Measurements from ENCODE around the gene PTX4.

DNA sequence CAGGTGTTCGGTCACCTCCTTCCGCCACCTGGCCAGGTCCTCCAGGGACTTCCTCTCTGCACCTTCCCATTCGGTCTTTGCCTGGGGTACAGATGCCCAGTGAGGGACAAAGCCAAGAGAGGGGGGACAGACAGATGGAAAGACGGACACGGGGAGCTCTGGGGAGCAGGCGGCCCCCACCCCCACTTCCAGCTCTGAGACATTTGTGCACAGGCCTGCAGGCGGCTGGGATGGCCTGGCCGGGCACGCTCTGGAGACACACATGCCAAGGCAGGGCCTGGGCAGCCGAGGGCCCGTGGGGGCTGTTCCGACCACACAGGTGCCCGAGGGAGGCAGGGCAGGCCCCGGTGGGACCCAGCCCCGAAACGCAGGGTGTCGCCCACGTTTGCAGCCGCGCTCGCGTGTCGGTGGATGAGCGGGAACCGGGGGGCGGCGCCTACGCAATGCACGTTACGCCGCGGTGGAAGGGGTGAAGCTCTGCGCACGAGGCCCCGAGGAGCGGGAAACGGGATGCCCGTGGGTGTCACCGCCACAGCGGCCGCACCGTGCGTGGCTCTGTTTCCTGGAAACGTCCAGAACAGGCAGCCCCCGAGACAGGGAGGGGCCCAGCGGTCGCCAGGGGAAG lies 51.9 kb downstream of the PTX4 start:
- TF ChIP-seq, protein P1, sequence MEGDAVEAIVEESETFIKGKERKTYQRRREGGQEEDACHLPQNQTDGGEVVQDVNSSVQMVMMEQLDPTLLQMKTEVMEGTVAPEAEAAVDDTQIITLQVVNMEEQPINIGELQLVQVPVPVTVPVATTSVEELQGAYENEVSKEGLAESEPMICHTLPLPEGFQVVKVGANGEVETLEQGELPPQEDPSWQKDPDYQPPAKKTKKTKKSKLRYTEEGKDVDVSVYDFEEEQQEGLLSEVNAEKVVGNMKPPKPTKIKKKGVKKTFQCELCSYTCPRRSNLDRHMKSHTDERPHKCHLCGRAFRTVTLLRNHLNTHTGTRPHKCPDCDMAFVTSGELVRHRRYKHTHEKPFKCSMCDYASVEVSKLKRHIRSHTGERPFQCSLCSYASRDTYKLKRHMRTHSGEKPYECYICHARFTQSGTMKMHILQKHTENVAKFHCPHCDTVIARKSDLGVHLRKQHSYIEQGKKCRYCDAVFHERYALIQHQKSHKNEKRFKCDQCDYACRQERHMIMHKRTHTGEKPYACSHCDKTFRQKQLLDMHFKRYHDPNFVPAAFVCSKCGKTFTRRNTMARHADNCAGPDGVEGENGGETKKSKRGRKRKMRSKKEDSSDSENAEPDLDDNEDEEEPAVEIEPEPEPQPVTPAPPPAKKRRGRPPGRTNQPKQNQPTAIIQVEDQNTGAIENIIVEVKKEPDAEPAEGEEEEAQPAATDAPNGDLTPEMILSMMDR (conservative IDR thresholded peaks at IDR 0.05; ENCODE audit: low read depth in 2 of 2): no peak
- TF ChIP-seq, protein P2, sequence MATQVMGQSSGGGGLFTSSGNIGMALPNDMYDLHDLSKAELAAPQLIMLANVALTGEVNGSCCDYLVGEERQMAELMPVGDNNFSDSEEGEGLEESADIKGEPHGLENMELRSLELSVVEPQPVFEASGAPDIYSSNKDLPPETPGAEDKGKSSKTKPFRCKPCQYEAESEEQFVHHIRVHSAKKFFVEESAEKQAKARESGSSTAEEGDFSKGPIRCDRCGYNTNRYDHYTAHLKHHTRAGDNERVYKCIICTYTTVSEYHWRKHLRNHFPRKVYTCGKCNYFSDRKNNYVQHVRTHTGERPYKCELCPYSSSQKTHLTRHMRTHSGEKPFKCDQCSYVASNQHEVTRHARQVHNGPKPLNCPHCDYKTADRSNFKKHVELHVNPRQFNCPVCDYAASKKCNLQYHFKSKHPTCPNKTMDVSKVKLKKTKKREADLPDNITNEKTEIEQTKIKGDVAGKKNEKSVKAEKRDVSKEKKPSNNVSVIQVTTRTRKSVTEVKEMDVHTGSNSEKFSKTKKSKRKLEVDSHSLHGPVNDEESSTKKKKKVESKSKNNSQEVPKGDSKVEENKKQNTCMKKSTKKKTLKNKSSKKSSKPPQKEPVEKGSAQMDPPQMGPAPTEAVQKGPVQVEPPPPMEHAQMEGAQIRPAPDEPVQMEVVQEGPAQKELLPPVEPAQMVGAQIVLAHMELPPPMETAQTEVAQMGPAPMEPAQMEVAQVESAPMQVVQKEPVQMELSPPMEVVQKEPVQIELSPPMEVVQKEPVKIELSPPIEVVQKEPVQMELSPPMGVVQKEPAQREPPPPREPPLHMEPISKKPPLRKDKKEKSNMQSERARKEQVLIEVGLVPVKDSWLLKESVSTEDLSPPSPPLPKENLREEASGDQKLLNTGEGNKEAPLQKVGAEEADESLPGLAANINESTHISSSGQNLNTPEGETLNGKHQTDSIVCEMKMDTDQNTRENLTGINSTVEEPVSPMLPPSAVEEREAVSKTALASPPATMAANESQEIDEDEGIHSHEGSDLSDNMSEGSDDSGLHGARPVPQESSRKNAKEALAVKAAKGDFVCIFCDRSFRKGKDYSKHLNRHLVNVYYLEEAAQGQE (IDR thresholded peaks at IDR 0.05; ENCODE audit: unreplicated experiment): no peak
- TF ChIP-seq CREB1 (CRISPR knock-in tag; IDR thresholded peaks at IDR 0.05; ENCODE audit: low read depth) (no peak), POLR2AphosphoS5 (IDR thresholded peaks at IDR 0.05; ENCODE audit: low read depth) (no peak), EZH2 (IDR thresholded peaks at IDR 0.05; ENCODE audit: low read depth, unreplicated experiment) (no peak), EZH2phosphoT487 (IDR thresholded peaks at IDR 0.05; ENCODE audit: unreplicated experiment) (no peak), JUNB (IDR thresholded peaks at IDR 0.05; ENCODE audit: unreplicated experiment) (no peak), ZNF331 (CRISPR knock-in tag; IDR thresholded peaks at IDR 0.05; ENCODE audit: low read depth) (no peak), ZNF114 (CRISPR knock-in tag; IDR thresholded peaks at IDR 0.05) (no peak), STAT1 (IDR thresholded peaks at IDR 0.05; ENCODE audit: unreplicated experiment) (no peak), NANOG (IDR thresholded peaks at IDR 0.05; ENCODE audit: borderline replicate concordance) (no peak)
- TF ChIP-seq, protein P3, sequence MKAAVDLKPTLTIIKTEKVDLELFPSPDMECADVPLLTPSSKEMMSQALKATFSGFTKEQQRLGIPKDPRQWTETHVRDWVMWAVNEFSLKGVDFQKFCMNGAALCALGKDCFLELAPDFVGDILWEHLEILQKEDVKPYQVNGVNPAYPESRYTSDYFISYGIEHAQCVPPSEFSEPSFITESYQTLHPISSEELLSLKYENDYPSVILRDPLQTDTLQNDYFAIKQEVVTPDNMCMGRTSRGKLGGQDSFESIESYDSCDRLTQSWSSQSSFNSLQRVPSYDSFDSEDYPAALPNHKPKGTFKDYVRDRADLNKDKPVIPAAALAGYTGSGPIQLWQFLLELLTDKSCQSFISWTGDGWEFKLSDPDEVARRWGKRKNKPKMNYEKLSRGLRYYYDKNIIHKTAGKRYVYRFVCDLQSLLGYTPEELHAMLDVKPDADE (IDR thresholded peaks at IDR 0.05): no peak
